NCI-H69 (cell line): ENCODE measurements around the gene FYN.
A peak's percentile ranks its signal among the peaks of the same experiment; 100 is the strongest.

Source experiments
- DNase-seq: peaks from one replicate; lab custom pipeline; 2025; lab: John Stamatoyannopoulos, UW

FYN gene

DNA sequence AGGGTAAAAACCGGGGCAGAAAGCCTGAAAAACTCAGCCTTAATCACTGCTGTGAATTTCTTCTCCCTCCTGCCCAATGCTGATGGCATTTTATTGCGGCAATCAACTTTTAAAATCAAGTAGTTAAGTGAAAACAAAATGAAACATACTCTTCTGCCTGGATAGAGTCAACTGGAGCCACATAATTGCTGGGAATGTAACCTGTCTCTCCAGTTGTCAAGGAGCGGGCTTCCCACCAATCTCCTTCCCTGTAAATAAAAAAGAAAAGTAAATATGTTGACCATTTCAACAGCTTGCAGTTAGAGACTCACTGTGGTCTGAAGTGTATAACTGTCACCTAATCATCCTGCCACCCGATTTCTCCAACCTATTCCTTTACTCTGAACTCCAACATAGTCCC is 165.5 kb downstream of the FYN start:
- DNase-seq = no peak

DNA sequence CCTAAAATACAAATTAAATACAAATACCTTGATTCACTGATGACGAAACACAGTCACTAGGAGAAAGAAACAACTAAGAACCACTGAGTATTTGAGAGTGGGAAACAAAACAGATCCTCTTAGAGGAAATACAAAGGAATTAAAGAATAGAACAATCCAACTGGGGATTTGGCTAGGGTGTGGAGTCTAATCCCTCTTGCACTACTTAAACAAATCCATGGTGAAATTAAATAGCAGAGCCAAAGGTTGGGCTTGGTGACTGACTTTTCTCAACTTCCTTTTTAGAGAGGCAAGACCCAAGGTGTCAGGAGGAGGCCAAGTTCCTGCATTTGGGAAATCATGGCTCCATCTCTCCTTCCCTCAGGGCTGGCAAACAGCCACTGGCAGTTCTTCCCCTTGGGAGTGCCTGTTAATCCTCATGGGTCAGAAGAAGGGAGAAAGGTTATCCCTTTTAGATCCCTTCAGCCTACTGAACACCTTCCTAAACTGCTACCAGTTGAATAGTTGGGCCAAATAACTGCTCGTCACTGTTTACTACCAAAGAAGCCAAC is 166.3 kb downstream of the FYN start:
- DNase-seq = no peak

DNA sequence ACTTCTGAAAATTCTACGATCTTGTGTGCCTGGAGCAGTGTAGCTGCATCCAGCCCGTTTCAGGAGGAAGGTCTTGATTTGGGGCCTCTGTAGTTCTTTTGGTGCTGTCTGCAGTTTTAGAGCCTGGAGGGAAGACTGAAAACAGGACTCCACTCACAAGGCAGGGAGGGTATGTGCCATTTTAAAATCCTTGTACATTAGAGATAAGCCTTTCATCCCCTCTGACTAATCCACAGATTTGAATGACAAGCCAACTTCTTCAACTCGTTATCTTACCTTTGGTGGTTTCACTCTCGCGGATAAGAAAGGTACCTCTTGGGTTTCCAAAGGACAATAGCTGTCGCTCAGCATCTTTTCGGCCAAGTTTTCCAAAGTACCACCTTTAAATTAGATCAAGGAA is 169.5 kb downstream of the FYN start:
- DNase-seq = no peak

DNA sequence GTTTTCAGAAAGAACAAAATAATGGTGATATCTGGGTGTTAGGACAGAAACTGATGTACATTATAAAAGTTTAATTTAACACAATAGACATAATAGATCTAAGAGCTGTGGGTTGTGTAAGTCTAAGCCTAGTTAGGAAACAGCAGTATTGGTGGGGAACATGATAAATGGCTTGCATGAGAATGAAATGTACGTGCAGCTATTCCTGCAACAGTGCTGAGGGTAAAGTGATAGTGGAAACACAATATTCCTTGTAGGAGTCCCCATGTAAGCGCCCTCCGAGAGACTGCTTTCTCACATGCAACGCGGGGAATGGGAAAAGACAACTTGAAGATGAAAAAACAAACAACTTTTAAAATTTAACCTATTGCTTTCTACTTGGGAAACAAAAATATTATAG is 171.0 kb downstream of the FYN start:
- DNase-seq = no peak

DNA sequence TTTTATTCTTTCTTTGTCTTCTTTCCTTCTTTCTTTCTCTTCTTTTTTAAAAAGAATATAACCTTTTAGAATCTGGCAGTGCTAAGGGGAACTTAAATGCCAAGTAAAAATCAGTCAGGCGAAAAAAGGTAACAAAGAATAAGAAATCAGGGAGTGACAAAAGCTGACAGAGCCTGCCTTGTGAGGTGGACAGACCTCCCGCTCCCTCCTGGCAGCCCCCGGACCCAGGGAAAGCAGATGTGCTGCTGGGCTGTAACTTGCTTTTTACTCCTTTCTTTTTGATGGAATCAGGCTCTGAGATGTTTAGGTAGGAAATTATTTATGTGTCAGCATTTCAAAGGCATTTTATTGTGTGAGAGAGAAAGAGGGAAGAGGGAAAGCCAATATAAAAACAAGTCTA is 172.1 kb downstream of the FYN start:
- no peak for DNase-seq

DNA sequence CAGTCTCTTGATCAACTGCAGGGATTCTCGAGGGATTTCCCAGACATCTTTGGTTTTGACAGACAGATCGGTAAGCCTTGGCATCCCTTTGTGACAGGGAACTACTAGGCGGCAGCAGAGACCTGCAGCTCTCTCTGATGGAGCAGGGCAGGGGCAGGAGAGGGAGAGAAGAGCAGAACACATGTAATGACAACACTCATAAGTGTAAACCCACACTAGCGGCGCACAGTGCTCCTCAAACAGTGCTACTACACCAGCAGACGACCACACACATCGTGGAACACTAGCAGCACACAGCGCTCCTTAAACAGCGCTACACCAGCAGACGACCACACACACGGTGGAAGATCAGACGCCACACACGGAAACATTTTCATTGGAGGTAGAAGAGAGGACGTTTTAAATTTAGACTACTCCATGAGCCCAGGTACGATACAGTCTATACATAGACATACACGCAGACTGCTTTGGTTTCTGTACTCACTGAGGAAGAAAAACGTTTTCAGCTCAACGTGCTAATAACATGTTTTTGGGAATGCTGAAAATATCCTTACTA is 173.0 kb downstream of the FYN start:
- no peak for DNase-seq

DNA sequence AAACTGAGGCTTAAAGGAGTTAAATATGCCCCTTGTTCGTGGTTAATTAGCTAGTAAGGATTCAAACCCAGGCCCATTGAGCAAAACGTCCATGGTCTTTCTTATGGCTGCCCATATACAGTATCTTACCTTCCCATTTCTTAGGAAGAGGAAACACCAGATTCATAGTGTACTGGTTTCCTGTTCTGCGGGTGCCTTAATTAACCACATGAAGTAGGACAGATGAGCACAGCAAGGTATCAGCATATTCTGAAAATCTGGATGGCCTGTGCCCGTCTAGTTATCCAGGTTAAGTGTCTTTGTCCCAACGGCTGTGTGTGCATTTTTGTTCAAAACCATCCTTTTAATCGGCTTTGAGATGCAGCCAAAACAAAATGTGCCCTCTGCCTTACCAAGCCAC is 174.1 kb downstream of the FYN start:
- no peak for DNase-seq

DNA sequence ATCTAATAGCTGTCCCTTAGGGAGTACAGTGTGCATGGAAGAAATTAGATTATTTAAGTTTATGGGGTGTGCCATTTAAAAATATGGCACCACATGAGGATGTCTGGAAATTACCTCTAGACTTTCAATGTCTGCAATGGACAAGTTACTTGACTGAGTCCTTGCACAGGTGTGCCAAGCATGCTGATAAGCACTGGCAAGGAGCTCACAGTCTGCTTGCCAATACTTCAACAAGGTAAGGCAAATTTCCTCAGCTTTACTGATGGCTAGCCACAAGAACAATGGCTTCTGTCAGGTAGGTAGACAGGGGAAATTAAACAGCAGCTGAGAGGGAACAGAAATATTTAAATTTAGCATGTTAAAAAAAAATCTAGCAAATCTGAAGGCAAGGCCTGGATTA is 176.4 kb downstream of the FYN start:
- no peak for DNase-seq

DNA sequence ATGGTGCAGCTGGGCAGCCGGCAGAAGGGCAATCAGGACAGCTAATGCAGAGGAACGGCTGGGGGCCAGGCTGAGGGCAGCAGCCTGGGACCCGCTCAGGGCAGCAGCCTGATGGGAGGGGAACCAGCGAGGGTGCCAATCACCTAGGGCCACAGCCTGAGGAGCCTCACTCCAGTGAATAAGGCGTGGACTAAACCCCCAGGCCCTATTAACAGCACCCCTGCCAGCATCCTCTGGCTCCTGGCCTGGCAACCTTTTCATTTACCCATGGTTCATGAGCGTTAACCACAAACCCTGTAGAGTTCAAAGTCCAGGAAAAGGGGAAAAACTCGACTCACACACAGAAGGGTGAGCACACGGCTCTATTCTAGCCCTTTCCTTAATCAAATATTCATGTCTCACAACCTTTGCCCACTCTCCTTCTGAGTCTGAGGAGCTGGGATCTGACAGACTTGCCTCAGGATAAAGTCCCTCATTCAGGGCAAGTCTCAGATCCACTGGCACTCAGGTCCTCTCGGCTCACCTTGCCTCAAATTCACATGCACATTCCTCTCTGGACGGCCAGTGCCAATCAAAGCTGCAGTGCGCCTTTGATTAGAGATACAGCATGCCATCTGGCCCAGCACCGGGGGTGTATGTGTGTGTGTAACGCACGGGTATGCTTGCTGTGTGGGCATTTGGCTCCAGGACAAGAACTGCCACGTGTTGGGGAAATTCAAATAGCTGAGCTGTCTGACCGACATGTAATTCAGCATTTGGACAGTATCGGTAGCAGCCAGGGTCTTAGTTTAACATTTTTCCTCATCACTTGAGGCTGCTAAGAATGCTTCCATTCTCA is 180.7 kb downstream of the FYN start:
- no peak for DNase-seq

DNA sequence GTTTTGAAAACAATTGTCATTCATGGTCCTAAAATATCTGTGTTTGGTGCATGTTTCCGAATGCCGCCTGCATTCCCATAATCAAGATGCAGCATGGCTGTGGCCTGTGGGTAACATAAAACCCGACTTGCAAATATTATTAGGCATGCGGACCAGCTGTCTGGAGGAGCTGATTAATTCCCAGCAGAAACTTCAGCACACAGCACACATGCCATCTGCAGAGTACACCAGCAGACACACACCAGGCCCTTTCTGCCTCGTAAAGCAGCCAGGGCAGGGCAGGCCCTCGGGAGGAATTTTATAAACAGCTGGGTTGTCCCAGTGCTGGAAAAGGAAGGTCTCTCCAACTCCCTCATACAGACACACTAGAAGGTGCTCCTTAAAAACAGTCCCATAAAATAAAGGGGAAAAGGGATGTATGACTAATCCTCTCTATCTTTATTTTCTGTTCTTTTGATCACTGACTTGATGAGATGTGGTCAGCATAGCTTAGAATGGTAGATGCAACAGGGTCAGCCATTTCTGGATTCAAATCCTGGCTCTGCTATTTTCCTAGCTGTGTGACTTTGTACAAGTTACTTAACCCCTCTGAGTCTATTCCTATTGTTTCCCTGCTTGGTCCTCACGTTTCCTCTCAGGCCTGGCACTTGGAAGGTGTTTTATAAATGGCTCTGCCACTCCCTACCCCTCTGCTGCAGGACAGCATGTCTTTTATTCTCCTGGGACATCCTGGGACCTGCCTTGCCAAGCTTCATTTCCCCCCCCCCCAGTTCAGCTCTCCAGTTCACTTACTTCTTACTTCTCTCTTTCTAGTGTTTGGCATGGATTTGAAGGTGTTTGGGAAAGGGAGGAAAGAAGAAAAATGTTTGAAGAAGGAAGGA is 181.7 kb downstream of the FYN start:
- no peak for DNase-seq

DNA sequence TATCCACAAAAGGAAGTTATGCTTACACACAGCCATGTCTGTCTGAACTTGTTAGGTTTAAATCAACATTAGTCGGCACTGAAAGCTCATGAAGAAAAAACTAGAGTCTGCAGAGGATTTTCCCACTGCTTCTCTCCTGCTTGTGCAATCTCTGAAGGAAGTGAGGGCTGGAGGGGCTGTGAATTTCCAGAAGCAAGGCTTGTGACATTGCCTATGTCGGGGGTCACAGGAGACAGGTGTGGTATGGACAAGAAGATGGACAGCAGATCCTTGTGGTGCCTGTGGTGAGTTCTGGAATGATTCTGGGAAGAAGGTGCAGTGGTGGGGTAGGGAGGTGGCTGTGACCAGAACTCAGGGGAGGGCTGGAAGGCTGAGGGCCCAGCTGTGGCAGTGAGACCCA is 183.3 kb downstream of the FYN start:
- no peak for DNase-seq

DNA sequence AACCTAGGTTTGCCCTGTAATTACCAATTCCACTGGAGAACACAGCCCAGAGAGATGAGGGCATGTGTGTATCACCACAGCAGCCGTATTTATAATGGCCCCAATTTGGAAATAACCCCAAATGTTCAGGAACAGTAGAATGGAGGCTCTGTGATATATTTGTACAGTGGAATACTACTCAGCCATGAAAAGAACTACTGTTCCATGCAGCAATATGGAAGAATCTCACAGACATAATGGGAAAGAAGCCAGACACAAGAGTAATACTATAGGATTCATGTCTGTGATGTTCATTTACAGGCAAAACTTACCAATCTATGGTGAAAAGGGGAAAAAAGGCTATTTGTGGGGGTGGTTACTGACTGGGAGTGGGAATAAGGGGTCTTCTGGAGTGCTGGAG is 183.8 kb downstream of the FYN start:
- DNase-seq = no peak

DNA sequence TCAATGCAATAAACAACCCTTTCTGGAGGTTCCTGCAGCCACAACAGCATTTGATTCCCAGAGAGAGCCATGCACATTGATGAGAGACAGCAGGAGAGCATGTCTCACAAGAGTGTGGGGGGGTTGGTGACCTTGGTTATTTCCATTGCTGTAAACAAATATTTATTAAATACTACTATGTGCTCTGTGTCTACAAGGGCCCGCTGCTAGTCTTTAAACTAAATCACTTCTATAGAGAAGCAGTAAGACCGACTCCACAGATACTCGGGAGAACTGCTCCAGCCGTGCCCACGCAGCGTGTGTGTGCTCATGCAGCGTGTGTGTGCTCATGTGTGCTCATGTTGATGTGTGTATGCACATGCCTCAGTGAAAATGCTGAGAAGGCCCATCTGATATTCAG is 184.9 kb downstream of the FYN start:
- no peak for DNase-seq

DNA sequence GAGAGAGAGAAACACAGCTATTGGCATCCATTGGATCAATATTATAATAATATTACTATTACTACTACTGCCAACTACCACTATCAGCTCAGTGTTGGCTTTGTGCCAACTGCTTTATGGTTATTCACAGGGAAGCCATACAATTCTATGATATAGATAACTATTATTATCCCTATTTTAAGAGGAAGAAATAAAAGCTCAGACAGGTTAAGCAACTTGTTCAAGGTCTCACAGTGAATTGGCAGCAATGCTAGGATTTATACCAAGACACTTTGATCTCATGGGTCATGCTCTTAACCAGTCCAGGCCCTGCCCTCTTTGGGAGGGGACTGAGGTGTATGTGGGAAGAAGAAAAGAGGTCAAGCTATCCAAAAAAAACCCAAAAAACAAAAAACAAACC is 185.6 kb downstream of the FYN start:
- peak; percentile 27 for DNase-seq

DNA sequence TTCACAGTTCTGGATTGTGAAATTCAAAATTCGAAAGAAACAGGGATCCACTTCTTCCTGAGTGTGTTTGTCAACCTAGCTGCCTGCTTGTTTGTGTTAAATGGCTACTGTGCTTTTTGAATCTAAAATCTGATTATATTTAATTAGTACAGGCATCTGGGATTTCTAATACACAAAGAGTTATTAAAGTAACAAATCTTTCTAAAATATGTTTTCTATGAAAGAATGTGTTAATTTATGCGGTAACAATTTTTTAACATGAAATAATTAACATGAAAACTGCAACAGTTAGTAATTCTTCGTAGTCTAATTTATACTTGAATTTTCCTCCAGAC is 186.4 kb downstream of the FYN start:
- DNase-seq = no peak

DNA sequence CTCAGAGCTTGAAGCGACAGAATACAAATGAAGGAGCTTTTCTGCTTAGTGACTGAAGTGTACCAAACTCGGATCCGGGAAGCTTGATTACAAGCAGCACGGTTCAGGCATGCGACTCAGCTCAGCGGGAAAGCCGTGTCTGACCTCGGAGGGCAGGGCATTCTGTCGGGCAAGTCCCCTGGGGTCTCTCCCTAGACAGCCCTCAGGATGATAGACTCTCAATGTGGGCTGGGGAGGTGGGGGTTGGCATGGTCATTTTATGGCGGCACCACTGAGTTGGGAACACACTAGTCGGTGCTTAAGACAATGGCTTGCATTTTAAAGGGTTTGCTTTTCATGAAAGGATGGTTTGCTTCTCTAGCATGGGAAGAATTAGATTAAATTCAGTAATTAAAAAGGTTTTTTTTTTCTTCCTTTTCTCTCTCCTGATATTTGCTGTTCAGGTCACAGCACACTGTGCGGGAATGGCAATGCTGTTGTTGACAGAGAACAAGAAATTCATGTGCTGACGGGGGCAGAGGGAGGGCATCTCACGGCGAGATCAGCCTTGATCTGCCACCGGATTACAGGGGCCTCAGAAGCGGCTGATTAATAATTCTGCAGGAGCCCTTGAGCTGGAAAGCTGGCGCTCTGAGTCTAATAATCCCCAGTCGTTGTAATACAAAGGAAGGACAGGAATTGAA is 186.9 kb downstream of the FYN start:
- DNase-seq = no peak

DNA sequence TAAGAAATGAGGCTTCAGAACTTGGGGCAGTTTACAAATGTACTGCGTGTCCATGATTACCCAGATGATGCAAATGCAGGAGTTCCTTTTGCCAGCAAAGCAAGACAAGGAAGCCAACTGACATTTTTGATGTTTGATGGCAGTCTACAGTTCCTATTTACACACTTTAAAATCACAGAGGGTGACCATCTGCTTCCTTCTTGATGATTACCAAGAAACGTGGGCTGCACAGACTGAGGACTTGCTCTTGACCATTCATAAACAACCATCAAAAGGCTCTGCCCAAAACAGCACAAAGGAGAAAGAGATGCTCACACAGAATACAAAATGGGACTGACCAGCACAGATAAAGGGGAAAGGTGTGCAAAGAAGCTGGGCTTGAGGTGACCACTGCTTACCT is 187.7 kb downstream of the FYN start:
- DNase-seq = peak; percentile 39

DNA sequence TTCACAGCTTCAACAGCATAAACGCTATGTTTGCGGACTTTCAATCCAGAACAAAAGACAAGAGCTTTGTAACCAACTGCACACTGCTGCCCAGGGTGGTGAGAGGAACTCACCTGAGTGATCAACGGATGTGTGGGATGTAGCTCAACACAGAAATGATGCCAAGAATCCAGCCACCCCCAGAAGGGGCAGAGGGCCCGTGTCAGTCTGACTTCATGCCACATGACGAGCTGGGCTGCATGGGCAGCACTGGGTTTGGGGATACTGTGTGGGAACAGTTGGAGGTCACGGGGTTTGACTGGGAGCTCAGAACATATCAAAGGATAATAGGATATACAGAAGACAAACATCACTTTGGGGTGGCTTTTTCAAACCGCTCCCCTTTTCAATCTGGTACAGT is 188.2 kb downstream of the FYN start:
- DNase-seq = no peak

DNA sequence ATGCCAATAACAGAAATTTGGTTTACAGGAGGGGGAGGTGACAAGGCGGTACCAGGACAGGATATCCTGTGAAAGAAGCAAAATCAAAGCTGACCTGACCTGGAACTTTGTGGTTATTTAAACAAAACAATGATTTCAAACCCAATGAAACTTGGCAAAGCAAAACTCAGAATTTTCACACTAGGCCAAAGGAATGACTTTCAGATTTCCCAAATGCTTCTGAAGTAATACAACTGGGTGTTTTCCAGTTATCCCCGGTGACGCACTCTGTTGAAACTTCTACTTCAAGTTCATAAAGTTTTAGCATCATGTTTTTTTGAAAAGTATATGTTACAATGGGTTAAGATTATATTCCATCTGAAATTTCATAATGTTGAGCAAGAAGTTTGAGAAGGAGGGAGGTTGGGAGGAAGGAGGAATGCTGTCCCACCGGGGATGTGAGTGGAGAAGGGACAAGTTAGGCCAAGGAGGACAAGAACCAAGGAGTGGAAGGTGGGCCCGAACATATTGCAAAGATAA is 189.4 kb downstream of the FYN start:
- no peak for DNase-seq

DNA sequence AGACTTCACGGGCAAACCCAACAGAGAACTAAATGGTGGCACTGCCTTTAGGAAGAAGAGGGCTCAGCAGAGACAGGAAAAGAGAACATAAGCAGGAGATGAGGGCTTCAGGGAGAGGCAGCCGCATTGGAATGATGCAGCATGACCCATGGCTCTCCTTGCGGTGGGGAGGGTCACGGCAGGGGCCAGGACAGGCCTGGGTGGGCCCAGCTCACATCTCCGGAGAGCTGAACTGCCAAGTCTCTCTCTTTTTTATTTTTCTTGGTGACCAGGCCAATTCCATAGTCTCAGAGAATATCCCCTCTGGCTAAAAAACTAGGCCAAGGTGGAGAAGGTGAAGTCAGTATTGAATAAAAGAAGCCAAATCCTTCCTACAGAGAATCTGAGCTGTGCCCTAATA is 190.1 kb downstream of the FYN start:
- DNase-seq = no peak

DNA sequence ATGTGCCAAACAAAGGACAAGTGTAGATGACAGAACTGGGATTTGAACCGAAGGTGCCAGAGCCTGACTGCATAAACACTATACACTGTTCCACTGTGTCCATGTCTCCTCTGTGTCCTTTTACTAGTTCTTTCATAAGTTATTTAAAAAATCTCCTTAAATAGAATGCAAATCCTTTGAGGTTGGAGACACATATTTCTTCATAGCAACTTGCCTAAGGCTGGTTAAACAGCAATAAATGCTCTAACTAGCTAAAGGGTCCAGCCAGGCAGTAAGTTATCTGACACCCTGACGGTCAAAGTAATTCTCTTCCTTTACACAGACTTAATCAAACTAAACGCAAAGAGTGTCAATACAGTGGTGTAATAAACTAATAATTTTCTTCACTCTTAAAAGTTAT is 191.4 kb downstream of the FYN start:
- no peak for DNase-seq
